ENCODE data around the gene KRTAP7-1.

Gene KRTAP7-1, protein sequence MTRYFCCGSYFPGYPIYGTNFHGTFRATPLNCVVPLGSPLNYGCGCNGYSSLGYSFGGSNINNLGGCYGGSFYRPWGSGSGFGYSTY

GRCh38 chr21:30829659-30830058 lies at the start of gene KRTAP7-1:
Gene KRTAP7-1 (minus strand): TSS chr21:30829759. CDS start chr21:30829698, 61 bp downstream.
- no peak for DNase-seq

DNA sequence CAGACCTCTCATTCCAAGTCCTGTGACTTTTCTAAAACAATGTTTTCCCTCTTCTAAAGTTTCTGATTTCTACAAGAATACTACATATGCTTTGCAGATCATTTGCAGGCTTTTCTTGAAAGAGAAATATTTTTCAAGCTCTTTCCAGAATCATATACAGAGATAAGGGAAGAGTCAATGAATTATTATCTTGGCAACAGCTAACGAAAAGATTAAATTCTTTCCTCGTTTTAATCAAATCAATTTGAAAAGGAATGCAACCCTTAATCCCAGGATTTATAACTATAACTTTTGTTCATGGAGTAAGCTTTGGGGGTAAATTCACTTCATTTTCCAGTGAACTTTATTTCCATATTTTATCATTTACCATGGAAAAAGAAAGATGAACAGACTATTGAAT lies 45.0 kb upstream of the KRTAP7-1 start:
- DNase-seq, result no peak

GRCh38 chr21:30847627-30848500 lies 18.3 kb upstream of the KRTAP7-1 start:
- no peak for DNase-seq

- DNase-seq, result no peak
These were observed 13.4 kb upstream of the KRTAP7-1 start for GRCh38 chr21:30842990-30843389.

GRCh38 chr21:30839304-30839703 lies 9.7 kb upstream of the KRTAP7-1 start:
- peak; percentile 13 for DNase-seq

DNA sequence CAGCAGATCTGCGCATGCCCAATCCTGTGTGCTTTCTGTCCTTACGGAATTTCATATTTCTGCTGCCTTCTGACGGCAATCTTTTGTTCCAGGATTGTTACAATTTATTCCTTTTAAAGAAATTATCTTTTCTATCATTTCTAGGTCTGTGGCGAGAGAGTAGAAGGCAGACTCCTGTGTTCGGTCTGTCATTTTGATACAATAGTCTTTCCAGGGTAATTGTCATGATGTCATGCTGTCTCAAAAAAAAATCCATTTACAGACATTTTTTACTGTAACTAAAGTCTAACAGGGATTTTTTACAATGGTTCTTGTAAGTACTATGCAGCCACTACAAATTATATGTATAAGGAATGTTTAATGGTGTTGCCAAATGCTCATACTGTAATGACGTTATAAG lies 9.0 kb upstream of the KRTAP7-1 start:
- no peak for DNase-seq

DNA sequence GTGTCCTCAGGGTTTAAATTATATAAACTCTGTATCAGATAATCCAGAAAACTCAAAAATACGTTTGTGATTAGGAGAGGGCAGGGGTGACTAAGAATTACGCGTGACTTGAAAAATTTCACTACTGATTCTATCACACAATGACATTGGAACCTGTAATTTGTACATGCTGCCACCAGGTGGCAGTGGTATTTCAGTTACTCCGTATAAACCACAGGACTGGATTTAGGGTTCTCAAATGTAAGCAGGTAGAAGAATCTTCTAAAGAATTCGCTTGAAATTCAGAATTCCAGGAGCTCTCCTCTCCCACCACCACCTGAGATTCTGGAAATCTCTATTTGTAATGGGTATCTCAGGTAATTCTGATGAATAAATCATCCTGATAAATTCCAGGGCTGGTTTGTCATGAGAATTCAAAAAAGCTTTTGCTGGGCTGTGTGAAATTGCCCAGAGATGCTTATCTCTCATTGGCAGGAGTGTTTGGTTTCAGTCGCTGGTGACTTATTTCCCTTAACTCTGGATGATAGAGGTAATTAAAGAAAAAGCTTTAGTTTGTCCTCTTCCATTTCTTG lies 1.7 kb upstream of the KRTAP7-1 start:
- DNase-seq, result no peak

DNA sequence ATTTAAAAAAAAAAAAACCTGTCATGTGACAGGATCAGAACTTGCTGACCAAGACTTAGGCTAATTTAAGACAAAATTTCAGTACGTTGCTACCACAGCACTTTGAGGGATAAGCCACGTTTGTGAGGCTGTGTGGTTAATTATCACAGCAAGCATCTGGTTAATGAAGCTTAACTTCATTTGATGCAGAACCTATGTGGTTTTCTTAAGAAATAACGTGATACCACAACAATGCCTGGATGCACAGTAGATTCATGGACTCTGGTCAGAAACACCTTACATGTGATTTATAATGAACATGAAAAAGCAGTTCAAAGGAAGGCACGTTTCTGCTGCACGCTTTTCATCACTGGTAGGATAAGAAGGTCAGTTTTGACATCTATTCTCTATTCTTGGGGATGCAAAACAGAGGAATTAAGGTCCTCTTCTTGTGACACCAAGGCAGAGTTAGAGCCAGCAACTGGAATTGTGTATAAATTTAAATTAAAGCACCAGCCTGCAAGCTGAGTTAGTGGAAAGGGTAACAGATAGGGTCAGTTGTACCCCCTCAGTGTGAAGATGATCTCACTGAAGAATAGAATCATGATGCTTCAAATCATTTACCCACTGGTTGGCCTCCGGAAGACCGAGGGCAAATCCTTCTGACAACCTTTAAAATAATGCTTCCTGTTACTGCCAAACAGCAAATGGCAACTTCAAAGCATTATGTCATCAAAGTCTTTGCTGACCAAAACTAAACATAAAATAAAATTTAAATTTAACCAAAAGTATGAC lies 10.5 kb downstream of the KRTAP7-1 start:
- DNase-seq, result no peak

DNA sequence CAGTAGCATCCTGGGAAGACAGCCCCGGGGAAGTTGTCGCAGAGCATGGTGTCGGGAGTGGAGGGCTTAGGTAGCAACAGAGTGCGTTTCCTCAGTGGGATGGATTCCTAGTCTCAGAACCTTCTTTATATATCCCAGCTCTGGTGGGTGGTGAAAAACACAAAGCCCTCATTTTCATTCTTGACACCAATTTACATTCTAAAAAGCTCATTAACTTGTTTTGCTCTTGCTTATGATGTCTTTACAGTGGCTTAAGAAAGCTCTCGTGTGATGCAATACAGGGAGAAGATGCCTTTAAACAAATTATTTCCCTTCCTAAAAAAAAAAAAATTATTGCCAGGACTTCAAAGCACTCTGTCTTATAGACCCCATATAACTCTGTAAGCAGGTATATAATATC lies 16.4 kb downstream of the KRTAP7-1 start, which contains the start of gene KRTAP8-1:
Gene KRTAP8-1, minus strand, starts transcription at position 101 of the 400 bp plus-strand sequence. Its CDS starts 54 bp downstream, at position 47.
- DNase-seq, result no peak

DNA sequence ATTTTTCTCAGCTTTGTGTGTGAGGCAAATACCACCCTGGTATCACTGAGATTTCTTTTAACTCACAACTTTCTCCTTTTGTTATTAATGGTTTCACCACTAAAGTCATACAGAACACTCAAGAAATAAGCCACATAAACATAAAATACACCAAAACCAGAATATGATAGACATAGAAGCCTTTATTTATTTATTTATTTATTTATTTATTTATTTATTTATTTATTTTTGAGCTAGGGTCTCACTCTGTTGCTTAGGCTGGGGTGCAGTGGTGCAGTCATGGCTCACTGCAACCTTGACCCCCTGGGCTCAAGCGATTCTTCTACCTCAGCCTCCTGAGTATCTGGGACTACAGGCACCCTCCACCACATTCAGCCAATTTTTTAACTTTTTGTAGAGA lies 29.0 kb downstream of the KRTAP7-1 start:
- no peak for DNase-seq

GRCh38 chr21:30793581-30794314 lies 35.8 kb downstream of the KRTAP7-1 start:
- no peak for DNase-seq

DNA sequence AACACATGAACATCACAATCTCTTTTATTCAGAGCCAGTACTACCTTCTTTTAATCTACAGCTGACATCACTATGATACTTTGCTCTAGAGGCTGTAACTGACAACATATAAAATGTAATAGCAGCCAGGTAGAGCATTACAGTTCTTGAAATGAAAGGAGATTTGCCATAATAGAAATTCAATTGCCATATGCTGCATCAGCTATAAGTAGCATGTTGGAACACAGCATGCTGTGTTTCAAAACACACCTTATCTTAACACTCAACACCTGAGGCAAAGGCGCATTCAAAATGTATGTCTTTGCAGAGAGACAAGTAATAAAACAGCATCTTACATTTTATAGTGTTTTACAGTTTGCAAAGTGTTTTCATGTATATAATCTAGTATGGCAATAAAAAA lies 50.3 kb downstream of the KRTAP7-1 start:
- no peak for DNase-seq
